Ovary (tissue), 3 donors: Measurements from ENCODE around the gene TSEN15.

ENCODE experiments used
- CTCF ChIP-seq, 3 donors: fragments of 450-650 bp in 2 of 3; fragments of 200-600 bp in 1 of 3; IDR thresholded peaks; one replicate each; pipeline versions ENCODE4 v1.5.1 to v1.8.0; 2016 to 2022; ENCODE audit warnings: antibody characterized with exemption in 3 of 3, mild to moderate bottlenecking in 1 of 3
- POLR2A ChIP-seq: fragments of 450-650 bp; IDR thresholded peaks from one replicate; pipeline ENCODE4 v1.6.1; 2017; ENCODE audit warnings: antibody characterized with exemption, mild to moderate bottlenecking, moderate library complexity
- donor health status: DM: no; HTN: no; CAD: no.

DNA sequence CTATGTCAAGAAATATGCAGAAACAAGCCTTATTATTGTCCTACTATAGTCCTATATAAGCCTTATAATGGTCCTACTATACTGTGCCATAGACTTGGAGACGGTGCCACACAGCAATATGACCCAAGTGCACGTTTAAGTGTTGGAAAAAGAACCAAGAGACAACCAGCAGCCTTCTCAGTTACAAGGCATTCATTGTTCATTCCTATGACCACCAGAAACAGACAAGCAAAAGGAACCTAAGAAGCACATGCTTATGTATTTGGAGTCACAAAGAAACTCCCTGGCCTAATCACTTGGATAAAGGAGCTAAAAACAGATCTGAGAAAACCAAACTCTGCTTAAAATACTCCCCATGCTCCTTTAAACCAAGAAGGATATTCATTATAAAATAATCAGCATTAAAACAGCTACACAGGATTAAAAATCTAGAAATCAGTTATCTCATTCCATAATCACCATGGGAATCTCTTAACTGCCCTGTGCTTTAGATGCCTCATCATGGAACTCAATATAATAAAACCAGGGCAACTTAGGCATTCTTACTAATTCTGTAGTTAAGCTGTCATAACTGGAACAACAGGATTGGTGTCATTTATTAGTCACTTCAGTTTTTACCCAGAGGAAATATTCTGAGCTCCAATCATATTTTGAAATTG is 21.0 kb upstream of the TSEN15 start:
- TF ChIP-seq CTCF (IDR thresholded peaks at IDR 0.05) (no peak), POLR2A (no peak)
